OCI-LY3 (cell line): ENCODE results near the gene DSTYK.

Experiments used
- H2AFZ ChIP-seq: fragments of 200-600, 300-600 bp; shearing (Covaris generic); 2 replicates; pipeline ENCODE4 v1.6.0; 2014; ENCODE audit warnings: antibody characterized with exemption, low read depth, low read length
- H3K27ac ChIP-seq: fragments of 200-600, 300-600 bp; sonication (generic); 2 replicates; pipeline ENCODE4 v1.5.1; 2014; ENCODE audit warnings: mild to moderate bottlenecking, low read length, moderate library complexity, mixed read lengths
- H3K27me3 ChIP-seq: fragments of 200-600, 300-600 bp; sonication (generic); 2 replicates; pipeline ENCODE4 v1.6.1; 2014; ENCODE audit warnings: low read depth, low read length, mixed read lengths
- H3K36me3 ChIP-seq: fragments of 200-600, 300-600 bp; sonication (generic); replicated peaks from 2 replicates; pipeline ENCODE3; 2014; ENCODE audit warnings: low read depth, low read length, mixed read lengths
- H3K4me1 ChIP-seq: fragments of 300-600, 200-600 bp; sonication (generic); 2 replicates; pipeline ENCODE4 v1.6.1; 2014; ENCODE audit warnings: low read length, mixed read lengths
- H3K4me2 ChIP-seq: fragments of 200-600, 300-600 bp; sonication (generic); 2 replicates; pipeline ENCODE4 v1.6.1; 2014; ENCODE audit warnings: low read length, mixed read lengths
- H3K4me3 ChIP-seq: fragments of 300-600, 200-600 bp; sonication (generic); 2 replicates; pipeline ENCODE4 v1.5.1; 2014; ENCODE audit warnings: antibody characterized with exemption, mild to moderate bottlenecking, low read length, moderate library complexity
- H3K79me2 ChIP-seq: fragments of 300-600, 200-600 bp; shearing (Covaris generic); 2 replicates; pipeline ENCODE4 v1.6.1; 2014; ENCODE audit warnings: mild to moderate bottlenecking, low read length, mixed read lengths
- H3K9ac ChIP-seq: fragments of 300-600, 200-600 bp; shearing (Covaris generic); 2 replicates; pipeline ENCODE4 v1.6.0; 2014; ENCODE audit warnings: mild to moderate bottlenecking, low read length, moderate library complexity
- H3K9me3 ChIP-seq: fragments of 200-600, 300-600 bp; shearing (Covaris generic); 2 replicates; pipeline ENCODE4 v1.6.1; 2014; ENCODE audit warnings: low read length, mixed read lengths; ENCODE audit not compliant: insufficient read depth
- H4K20me1 ChIP-seq: fragments of 200-600, 300-600 bp; sonication (generic); 2 replicates; pipeline ENCODE4 v1.6.1; 2016; ENCODE audit warnings: low read length, mixed read lengths; ENCODE audit not compliant: insufficient read depth
- EZH2phosphoT487 ChIP-seq: fragments of 200-600 bp; shearing (Covaris generic); IDR thresholded peaks from 2 replicates; pipeline ENCODE4 v1.6.1; 2018; ENCODE audit warnings: antibody characterized with exemption, mixed run types, low read depth
- TF ChIP-seq, protein P1 (sequence below): fragments of 200-600, 300-600 bp; sonication (generic); IDR thresholded peaks from 2 replicates; pipeline ENCODE4 v1.5.1; 2014; ENCODE audit warnings: antibody characterized with exemption, low read length, low read depth

DSTYK gene

GRCh38 chr1:205243350-205244191 is 32.1 kb upstream of the DSTYK start:
- no peaks in the 10 kb centered on the region for H3K36me3 ChIP-seq
- no peak overlapping the region for H3K9ac ChIP-seq
- no peak overlapping the region for H3K4me3 ChIP-seq
- H3K9me3 ChIP-seq = no peaks in the 10 kb centered on the region
- no peak overlapping the region for H3K4me2 ChIP-seq
- no peaks in the 10 kb centered on the region for H3K79me2 ChIP-seq
- no peak overlapping the region for H3K27ac ChIP-seq
- H2AFZ ChIP-seq = no peak overlapping the region
- peaks cover 45% of the 10 kb centered on the region for H3K27me3 ChIP-seq
- H3K4me1 ChIP-seq = peaks cover 18% of the 10 kb centered on the region
- H4K20me1 ChIP-seq = no peaks in the 10 kb centered on the region
- no peak for TF ChIP-seq EZH2phosphoT487
- TF ChIP-seq, protein P1, sequence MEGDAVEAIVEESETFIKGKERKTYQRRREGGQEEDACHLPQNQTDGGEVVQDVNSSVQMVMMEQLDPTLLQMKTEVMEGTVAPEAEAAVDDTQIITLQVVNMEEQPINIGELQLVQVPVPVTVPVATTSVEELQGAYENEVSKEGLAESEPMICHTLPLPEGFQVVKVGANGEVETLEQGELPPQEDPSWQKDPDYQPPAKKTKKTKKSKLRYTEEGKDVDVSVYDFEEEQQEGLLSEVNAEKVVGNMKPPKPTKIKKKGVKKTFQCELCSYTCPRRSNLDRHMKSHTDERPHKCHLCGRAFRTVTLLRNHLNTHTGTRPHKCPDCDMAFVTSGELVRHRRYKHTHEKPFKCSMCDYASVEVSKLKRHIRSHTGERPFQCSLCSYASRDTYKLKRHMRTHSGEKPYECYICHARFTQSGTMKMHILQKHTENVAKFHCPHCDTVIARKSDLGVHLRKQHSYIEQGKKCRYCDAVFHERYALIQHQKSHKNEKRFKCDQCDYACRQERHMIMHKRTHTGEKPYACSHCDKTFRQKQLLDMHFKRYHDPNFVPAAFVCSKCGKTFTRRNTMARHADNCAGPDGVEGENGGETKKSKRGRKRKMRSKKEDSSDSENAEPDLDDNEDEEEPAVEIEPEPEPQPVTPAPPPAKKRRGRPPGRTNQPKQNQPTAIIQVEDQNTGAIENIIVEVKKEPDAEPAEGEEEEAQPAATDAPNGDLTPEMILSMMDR = no peak

GRCh38 chr1:205241366-205242030 is 30.0 kb upstream of the DSTYK start:
- Histone ChIP-seq H3K9ac (no peak overlapping the region), H3K27me3 (peaks cover 57% of the 10 kb centered on the region), H3K4me3 (no peak overlapping the region), H3K4me2 (no peak overlapping the region), H2AFZ (no peak overlapping the region), H4K20me1 (no peaks in the 10 kb centered on the region), H3K36me3 (no peaks in the 10 kb centered on the region), H3K9me3 (no peaks in the 10 kb centered on the region), H3K79me2 (no peaks in the 10 kb centered on the region), H3K4me1 (peaks cover 11% of the 10 kb centered on the region), H3K27ac (no peak overlapping the region)
- TF ChIP-seq, protein P1 = no peak
- TF ChIP-seq EZH2phosphoT487 = no peak

- no peaks in the 10 kb centered on the region for H4K20me1 ChIP-seq
- H3K4me3 ChIP-seq = no peak overlapping the region
- H3K36me3 ChIP-seq = no peaks in the 10 kb centered on the region
- no peak overlapping the region for H2AFZ ChIP-seq
- H3K27ac ChIP-seq = no peak overlapping the region
- no peaks in the 10 kb centered on the region for H3K9me3 ChIP-seq
- H3K4me1 ChIP-seq = peaks cover 2% of the 10 kb centered on the region; the same call in 1 of the 2 replicates
- no peak overlapping the region for H3K4me2 ChIP-seq
- TF ChIP-seq, protein P1 = no peak
- TF ChIP-seq EZH2phosphoT487 = no peak
- H3K79me2 ChIP-seq = no peaks in the 10 kb centered on the region
- no peak overlapping the region for H3K9ac ChIP-seq
- H3K27me3 ChIP-seq = peaks cover 59% of the 10 kb centered on the region
These were observed 29.1 kb upstream of the DSTYK start for GRCh38 chr1:205240569-205240968.

DNA sequence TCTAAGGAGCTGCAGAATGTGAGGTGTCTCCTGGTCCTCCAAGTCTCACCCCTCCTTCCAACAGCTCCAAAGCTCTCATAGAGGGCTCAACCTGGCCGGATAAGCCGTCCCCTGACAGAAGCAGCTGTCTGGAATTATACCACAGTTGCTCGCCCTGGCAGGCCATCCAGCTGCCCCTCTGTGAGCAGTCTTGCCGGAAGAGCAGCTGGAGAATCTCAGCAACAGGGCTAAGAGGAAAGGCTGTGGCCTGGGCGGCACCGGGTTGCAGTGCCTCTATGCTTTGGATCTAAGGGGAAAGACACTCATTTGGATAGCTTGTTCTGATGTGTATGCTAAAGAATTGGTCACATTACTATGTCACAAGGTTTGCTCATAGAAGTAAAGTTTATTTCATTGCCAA is 28.6 kb upstream of the DSTYK start:
- peaks cover 54% of the 10 kb centered on the region for H3K27me3 ChIP-seq
- no peaks in the 10 kb centered on the region for H3K79me2 ChIP-seq
- no peaks in the 10 kb centered on the region for H3K9me3 ChIP-seq
- no peaks in the 10 kb centered on the region for H4K20me1 ChIP-seq
- no peak overlapping the region for H3K27ac ChIP-seq
- H3K4me2 ChIP-seq = no peak overlapping the region
- no peak overlapping the region for H3K4me3 ChIP-seq
- no peak overlapping the region for H3K9ac ChIP-seq
- H3K36me3 ChIP-seq = no peaks in the 10 kb centered on the region
- no peak for TF ChIP-seq EZH2phosphoT487
- TF ChIP-seq, protein P1 = no peak
- no peak overlapping the region for H2AFZ ChIP-seq
- no peaks in the 10 kb centered on the region; the same call in 1 of the 2 replicates for H3K4me1 ChIP-seq
